T47D (cell line): ENCODE measurements around the gene YPEL3.

Experiments
- DNase-seq, 2 experiments: peaks; one replicate each; pipeline versions ENCODE4 v3.0.0 to v3.0.0-alpha.2; 2011 to 2012; ENCODE audit warnings: low read depth in 1 of 2, low spot score in 1 of 2
- JUND ChIP-seq: IDR thresholded peaks from 2 replicates; pipeline ENCODE4 v1.6.1; 2012; ENCODE audit warnings: low read depth
- in situ Hi-C: cut with HindIII; loops from 2 replicates; pipeline ENCODE4 v1.10.0; 2016; ENCODE audit warnings: low sequenced_read_pairs, low pct_unique_long_range_greater_than_20kb

Gene YPEL3

DNA sequence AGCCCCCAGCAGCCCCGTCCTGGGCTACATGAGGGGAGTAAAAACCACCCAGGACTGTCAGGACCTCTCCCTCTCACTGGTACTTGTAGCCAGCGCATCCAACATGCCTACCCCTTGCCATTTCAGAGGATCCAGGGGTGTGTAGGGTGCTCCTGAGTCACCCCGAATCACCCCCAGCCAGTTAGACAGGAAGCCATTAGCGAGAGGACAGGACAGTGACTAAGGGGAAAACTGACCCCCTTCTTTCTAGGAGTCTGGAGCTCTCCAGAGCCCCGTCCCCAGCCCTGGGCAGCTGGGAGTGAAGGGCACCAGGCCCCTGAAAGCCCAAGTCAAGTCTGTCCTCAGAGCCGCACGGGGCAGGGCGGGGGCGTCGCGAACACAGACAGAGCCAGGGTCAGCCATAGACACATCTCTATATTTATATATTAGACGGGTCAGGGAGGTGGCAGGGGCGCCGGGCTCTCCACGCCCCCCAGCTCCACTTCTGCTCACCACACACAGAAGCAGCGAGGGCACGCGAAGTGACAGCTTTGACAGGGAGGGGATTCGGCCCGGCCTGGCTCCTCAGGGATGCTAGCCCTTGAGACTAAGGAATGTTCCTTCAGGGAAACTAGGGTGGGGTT lies 17.8 kb upstream of the YPEL3 start:
- TF ChIP-seq JUND: no peak
- in situ Hi-C loops: no loop called here

GRCh38 chr16:30113031-30113710 lies 17.2 kb upstream of the YPEL3 start, which contains the start of gene GDPD3:
Gene GDPD3, minus strand, starts transcription at chr16:30113537. Its CDS starts 59 bp downstream, at chr16:30113478.
- DNase-seq: peak in 1 of 2 experiments; percentile 72
- no peak for TF ChIP-seq JUND
- in situ Hi-C loops: no loop called here

More for the DNA sequence above, 17.8 kb upstream of the YPEL3 start:
- DNase-seq: no peak

- peak in 1 of 2 experiments; percentile 62 for DNase-seq
- no peak for TF ChIP-seq JUND
- in situ Hi-C loops: no loop called here
These were observed 16.4 kb upstream of the YPEL3 start for GRCh38 chr16:30112197-30113030.

DNA sequence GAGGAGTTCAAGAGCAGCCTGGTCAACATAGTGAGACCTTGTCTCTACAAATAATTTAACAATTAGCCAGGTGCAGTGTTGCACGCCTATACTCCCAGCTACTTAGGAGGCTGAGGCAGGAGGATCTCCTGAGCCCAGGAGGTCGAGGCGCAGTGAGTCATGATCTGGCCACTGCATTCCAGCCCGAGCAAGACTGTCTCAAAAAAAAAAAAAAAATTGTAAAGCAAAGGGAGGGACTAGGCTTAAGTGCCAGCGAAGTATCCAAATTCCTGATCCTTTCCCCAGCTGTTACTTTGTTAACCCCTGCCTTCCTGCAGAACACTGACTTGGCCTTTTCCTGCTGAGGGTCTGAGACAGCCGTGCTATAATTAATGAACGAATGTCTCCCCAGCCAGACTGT lies 14.6 kb upstream of the YPEL3 start:
- in situ Hi-C loops: no loop called here
- TF ChIP-seq JUND: no peak
- no peak for DNase-seq

GRCh38 chr16:30108059-30108850 lies 12.2 kb upstream of the YPEL3 start:
- in situ Hi-C loops: no loop called here

GRCh38 chr16:30104492-30104891 lies 8.5 kb upstream of the YPEL3 start:
- no peak for TF ChIP-seq JUND
- in situ Hi-C loops: no loop called here
- DNase-seq: peak in 1 of 2 experiments; percentile 61

More at GRCh38 chr16:30108059-30108850, 12.2 kb upstream of the YPEL3 start:
- TF ChIP-seq JUND: no peak
- DNase-seq: no peak

GRCh38 chr16:30104090-30104489 lies 8.1 kb upstream of the YPEL3 start:
- no peak for DNase-seq
- in situ Hi-C loops: no loop called here
- TF ChIP-seq JUND: no peak

- in situ Hi-C loops: no loop called here
- TF ChIP-seq JUND: no peak
- no peak for DNase-seq
These were observed 1.0 kb upstream of the YPEL3 start for GRCh38 chr16:30096862-30097563.

- no peak for TF ChIP-seq JUND
- peak in 1 of 2 experiments; percentile 37 for DNase-seq
- in situ Hi-C loops: no loop called here
These were observed 591 bp downstream of the YPEL3 start for GRCh38 chr16:30095166-30096078.

GRCh38 chr16:30094541-30095165 lies 1.4 kb downstream of the YPEL3 start:
- TF ChIP-seq JUND: no peak
- in situ Hi-C loops: no loop called here
- no peak for DNase-seq
